HepG2 (cell line): ENCODE data around the gene AP5Z1. TPM values are rescaled to one million over a fixed set of nuclear protein-coding genes. Genes with fewer than 3 reads are reported as not detected.

Source experiments
- ATAC-seq: fragments of 200-7000 bp; cut with Tn5 transposase; 3 replicates; pipeline ENCODE4 v1.9.1; 2020; ENCODE audit warnings: mild to moderate bottlenecking, moderate library complexity
- BruUV-seq: library from RNA; stranded (reverse); fragments of 400-500 nt; replicated peaks from 2 replicates; lab custom pipeline; 2021; lab: Mats Ljungman, UMichigan
- CTCF ChIA-PET: fragments of 300-600 bp; formaldehyde crosslinking; extraction: SDS; loops from one replicate; lab custom pipeline; 2021; ENCODE audit warnings: low total read pairs, inconsistent platforms, low intra/inter-chr PET ratio; lab: Yijun Ruan, JAX
- POLR2A ChIA-PET: fragments of 350-600 bp; sonication (Branson Sonifier 250); formaldehyde crosslinking; loops from one replicate; lab custom pipeline; 2020; ENCODE audit warnings: antibody characterized with exemption, inconsistent platforms; lab: Yijun Ruan, JAX
- DNase-seq: peaks from one replicate; pipeline ENCODE4 v3.0.0-alpha.2; 2015; ENCODE audit warnings: low spot score
- FAIRE-seq: peaks from 3 replicates; lab custom pipeline; 2011; peaks lifted over from hg19 to GRCh38; lab: Jason Lieb, UNC
- H2AFZ ChIP-seq: one replicate; pipeline ENCODE4 v1.6.1; 2011; ENCODE audit warnings: low read length, inconsistent platforms
- H3K27ac ChIP-seq: fragments of 300-600 bp; 3 replicates; pipeline ENCODE4 v1.8.0; 2011; ENCODE audit warnings: mixed run types, mild to moderate bottlenecking, mixed read lengths, low read length, inconsistent platforms; ENCODE audit not compliant: insufficient read depth; ENCODE audit errors: extremely low read length
- H3K27me3 ChIP-seq, 2 experiments: fragments of 200-600 bp in 1 of 2; 2 replicates in 1 of 2; 3 replicates in 1 of 2; pipeline versions ENCODE4 v1.6.0 to v1.8.0; 2011; ENCODE audit warnings: low read length in 2 of 2, mild to moderate bottlenecking in 2 of 2, moderate library complexity in 2 of 2, inconsistent platforms in 1 of 2; ENCODE audit not compliant: insufficient read depth in 2 of 2, control insufficient read depth in 1 of 2
- H3K36me3 ChIP-seq, 2 experiments: fragments of 200-600 bp in 1 of 2; replicated peaks in 1 of 2; 2 replicates in 1 of 2; 3 replicates in 1 of 2; pipeline versions ENCODE4 v1.5.1 to v1.8.0; 2011; ENCODE audit warnings: low read length in 2 of 2, inconsistent platforms in 1 of 2; ENCODE audit not compliant: insufficient read depth in 2 of 2, control insufficient read depth in 1 of 2
- H3K4me1 ChIP-seq: 2 replicates; pipeline ENCODE4 v1.5.1; 2012; ENCODE audit warnings: low read length, inconsistent platforms; ENCODE audit not compliant: insufficient read depth
- H3K4me2 ChIP-seq: 2 replicates; pipeline ENCODE4 v1.6.0; 2011; ENCODE audit warnings: low read depth, low read length, inconsistent platforms
- H3K4me3 ChIP-seq, 3 experiments: fragments of 200-600 bp in 1 of 3; sonication (generic), shearing (Covaris generic) in 1 of 3; replicated peaks in 1 of 3; 2 replicates each; pipeline ENCODE4 v1.5.1; 2011 to 2016; ENCODE audit warnings: low read length in 3 of 3, inconsistent platforms in 2 of 3, low read depth in 2 of 3, mild to moderate bottlenecking in 2 of 3, control low read depth in 1 of 3, mixed read lengths in 1 of 3; ENCODE audit not compliant: insufficient read depth in 1 of 3
- H3K79me2 ChIP-seq: one replicate; pipeline ENCODE4 v1.6.1; 2011; ENCODE audit warnings: low read length, inconsistent platforms; ENCODE audit not compliant: insufficient read depth
- H3K9ac ChIP-seq: 2 replicates; pipeline ENCODE4 v1.6.0; 2011; ENCODE audit warnings: mild to moderate bottlenecking, low read depth, low read length, inconsistent platforms; ENCODE audit not compliant: insufficient read depth
- H3K9me3 ChIP-seq: 2 replicates; pipeline ENCODE4 v1.5.1; 2012; ENCODE audit warnings: mild to moderate bottlenecking, low read length
- H4K20me1 ChIP-seq: 2 replicates; pipeline ENCODE4 v1.6.0; 2011; ENCODE audit warnings: inconsistent platforms, mild to moderate bottlenecking, low read length, moderate library complexity; ENCODE audit not compliant: insufficient read depth
- BCLAF1 ChIP-seq: fragments of 450-650 bp; IDR thresholded peaks from 2 replicates; pipeline ENCODE4 v1.6.1; 2017; ENCODE audit warnings: mild to moderate bottlenecking
- BRD4 ChIP-seq: sonication (generic); formaldehyde crosslinking; IDR thresholded peaks from 2 replicates; pipeline ENCODE4 v1.4.0; 2020; ENCODE audit warnings: missing genetic modification reagents
- FOXO4 ChIP-seq: sonication (generic); formaldehyde crosslinking; conservative IDR thresholded peaks from 2 replicates; pipeline ENCODE4 v1.8.1; 2023; ENCODE audit warnings: missing genetic modification reagents
- GATA4 ChIP-seq: sonication (generic); IDR thresholded peaks from 2 replicates; pipeline ENCODE4 v1.6.1; 2016; ENCODE audit warnings: antibody characterized with exemption, low read depth, borderline replicate concordance
- POLR2G ChIP-seq: fragments of 200-400 bp; formaldehyde crosslinking; IDR thresholded peaks from 2 replicates; pipeline ENCODE4 v1.6.1; 2018; ENCODE audit warnings: mild to moderate bottlenecking, low read depth, low read length, moderate library complexity
- RBAK ChIP-seq: sonication (generic); formaldehyde crosslinking; IDR thresholded peaks from 2 replicates; pipeline ENCODE4 v1.5.1; 2020; ENCODE audit warnings: mild to moderate bottlenecking, missing genetic modification reagents
- ZBTB10 ChIP-seq: sonication (generic); formaldehyde crosslinking; IDR thresholded peaks from 2 replicates; pipeline ENCODE4 v1.4.0; 2020; ENCODE audit warnings: missing genetic modification reagents, borderline replicate concordance
- ZEB1 ChIP-seq: IDR thresholded peaks from 2 replicates; pipeline ENCODE4 v1.6.1; 2012; ENCODE audit warnings: mild to moderate bottlenecking, low read depth, inconsistent platforms; ENCODE audit not compliant: insufficient replicate concordance
- ZFP36 ChIP-seq: fragments of 150-350 bp; IDR thresholded peaks from 2 replicates; pipeline ENCODE4 v1.6.1; 2018; ENCODE audit warnings: borderline replicate concordance, low read length, low read depth; ENCODE audit not compliant: partially characterized antibody
- ZFY ChIP-seq: sonication (generic); formaldehyde crosslinking; IDR thresholded peaks from 2 replicates; pipeline ENCODE4 v1.4.0; 2020; ENCODE audit warnings: missing genetic modification reagents
- ZNF281 ChIP-seq: sonication (generic); formaldehyde crosslinking; IDR thresholded peaks from 2 replicates; pipeline ENCODE4 v1.4.0; 2020; ENCODE audit warnings: missing genetic modification reagents, borderline replicate concordance
- ZNF3 ChIP-seq: IDR thresholded peaks from 2 replicates; pipeline ENCODE4 v1.7.0; 2017; ENCODE audit warnings: inconsistent platforms
- ZNF644 ChIP-seq: IDR thresholded peaks from 2 replicates; pipeline ENCODE4 v1.6.1; 2016; ENCODE audit warnings: low read depth
- WGBS: methylation state at CpG from one replicate; pipeline ENCODE4 v1.1.6; 2017; ENCODE audit warnings: low lambda C conversion rate; 5-methylcytosine and 5-hydroxymethylcytosine counted together
- in situ Hi-C: cut with HindIII; loops from 2 replicates; pipeline ENCODE4 v1.10.0; 2017; ENCODE audit warnings: low pct_unique_long_range_greater_than_20kb; ENCODE audit not compliant: extremely low pct_ligation_motif_present
- intact Hi-C: fragments of 100-400 bp; cut with micrococcal nuclease; formaldehyde crosslinking; loops from one replicate; pipeline ENCODE4 v1.10.0; 2022; ENCODE audit not compliant: unreplicated experiment
- polyA plus RNA-seq, 8 experiments: library from polyadenylated mRNA; depleted of rRNA in 3 of 8; stranded (reverse) in 7 of 8; unstranded in 1 of 8; fragments of >200 nt; fragmentation: Illumina TruSeq in 4 of 8; extraction: Trizol in 4 of 8; gene quantifications; 2 replicates each; pipeline versions ENCODE4 v1.2.1 to v1.2.3, GENCODE V29; 2011 to 2016; ENCODE audit warnings: low read depth in 4 of 8, missing spikeins in 1 of 8, mixed read lengths in 1 of 8; ENCODE audit not compliant: insufficient read depth in 1 of 8
- total RNA-seq, 5 experiments: library from RNA; depleted of rRNA; stranded (reverse); fragments of >200 nt; fragmentation: Illumina TruSeq; extraction: Trizol; gene quantifications; 2 replicates each; pipeline ENCODE4 v1.2.3, GENCODE V29; 2016; ENCODE audit warnings: low read depth in 1 of 5

AP5Z1 gene
- total and polyA plus RNA-seq, 2 of the 13 experiments (the other 11 are each of a cell fraction or from before 2014, with no cell fraction given) = 9.3 to 15.1 TPM

DNA sequence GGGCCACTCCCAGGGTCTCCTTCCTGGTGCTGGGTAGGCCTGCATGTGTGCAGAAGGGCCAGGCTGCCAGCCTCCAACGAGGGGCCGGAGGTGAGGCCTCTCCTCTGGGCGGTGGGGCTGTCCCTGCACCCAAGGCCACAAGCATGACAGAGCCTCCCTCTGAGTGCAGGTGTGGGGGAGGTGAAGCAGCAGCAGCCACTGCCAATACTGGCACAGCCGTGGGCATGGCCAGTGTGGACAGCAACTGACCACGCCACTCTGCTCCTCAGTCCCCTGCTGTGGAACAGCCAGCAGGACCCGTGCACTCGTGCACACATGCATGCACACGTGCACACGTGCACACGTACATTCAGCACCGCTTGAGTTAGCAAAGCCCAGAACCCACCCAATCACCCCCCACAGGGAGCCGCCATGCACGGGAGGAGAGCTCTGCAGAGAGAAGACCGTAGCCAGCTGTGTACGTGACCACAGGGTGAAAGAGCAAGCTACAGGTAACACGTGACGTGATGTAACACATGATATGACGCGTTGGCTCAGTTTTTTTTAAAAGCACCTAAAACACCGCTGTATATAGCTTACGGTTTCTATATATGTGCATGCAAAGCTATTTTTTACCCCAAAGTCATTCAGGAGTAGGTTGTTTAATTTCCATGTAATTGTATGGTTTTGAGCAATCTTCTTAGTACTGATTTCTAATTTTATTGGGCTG lies 63.4 kb downstream of the AP5Z1 start (continued):
- TF ChIP-seq ZNF281 (CRISPR knock-in tag) (no peak), BRD4 (CRISPR knock-in tag) (no peak), BCLAF1 (no peak)

DNA sequence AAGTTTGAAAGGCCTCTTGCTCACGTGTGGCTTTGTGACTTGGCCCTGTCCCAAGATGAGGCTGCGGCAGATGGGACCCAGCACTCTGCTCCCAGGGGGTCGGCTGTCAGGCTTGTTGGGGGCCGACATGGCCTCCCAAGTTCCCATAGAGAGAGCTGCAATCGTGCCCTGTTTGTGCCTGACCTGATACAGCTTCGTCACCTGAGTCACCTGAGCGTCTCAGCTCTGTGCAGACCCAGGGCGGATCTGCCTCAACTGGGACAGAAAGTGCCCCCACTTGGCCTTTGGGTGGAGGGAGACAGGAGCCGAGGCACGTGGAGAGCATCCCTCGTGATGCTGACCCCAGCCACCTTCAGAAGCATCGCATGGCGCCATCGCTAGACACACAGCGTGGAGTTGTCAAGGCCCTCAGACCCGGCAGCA lies 64.7 kb downstream of the AP5Z1 start:
- no peak overlapping the region for H3K4me3 ChIP-seq
- H3K4me1 ChIP-seq = peaks cover 28% of the 10 kb centered on the region
- no peaks in the 10 kb centered on the region for H3K36me3 ChIP-seq
- no peak for FAIRE-seq
- no peak for DNase-seq
- BruUV-seq = no TSS peak
- WGBS = 62% methylated on average over 12 of the region's 16 CpGs
- no peak overlapping the region for H2AFZ ChIP-seq
- no peak overlapping the region for H3K9ac ChIP-seq
- no peak overlapping the region for H3K27ac ChIP-seq
- POLR2A ChIA-PET = no interaction called here
- CTCF ChIA-PET = no interaction called here
- no peak overlapping the region for H3K4me2 ChIP-seq
- ATAC-seq = no peak
- no peaks in the 10 kb centered on the region for H3K79me2 ChIP-seq
- H3K9me3 ChIP-seq = no peaks in the 10 kb centered on the region
- intact Hi-C loops = loop anchor here (10.0 kb wide), 1 partner anchor 945 kb away; the partner anchor contains the start of gene RNF216
- peaks cover 4 to 21% of the 10 kb centered on the region in 2 experiments; a peak in 4 of 5 replicates for H3K27me3 ChIP-seq
- H4K20me1 ChIP-seq = no peaks in the 10 kb centered on the region
- in situ Hi-C loops = no loop called here
- no peak for TF ChIP-seq ZNF644 (CRISPR knock-in tag)
- no peak for TF ChIP-seq ZFY (CRISPR knock-in tag)
- no peak for TF ChIP-seq ZEB1
- TF ChIP-seq FOXO4 (CRISPR knock-in tag) = no peak
- no peak for TF ChIP-seq ZFP36
- TF ChIP-seq POLR2G = no peak
- no peak for TF ChIP-seq ZBTB10 (CRISPR knock-in tag)
- TF ChIP-seq RBAK (CRISPR knock-in tag) = no peak
- no peak for TF ChIP-seq ZNF3 (CRISPR knock-in tag)
- no peak for TF ChIP-seq GATA4
